A673 (cell line): Measurements from ENCODE around the gene NEDD9. TPM values are rescaled to one million over a fixed set of nuclear protein-coding genes. Genes with fewer than 3 reads are reported as not detected.

ENCODE experiments used
- BruUV-seq: library from RNA; stranded (reverse); fragments of 400-500 nt; replicated peaks from 2 replicates; lab custom pipeline; 2021; lab: Mats Ljungman, UMichigan
- CTCF ChIA-PET: fragments of 300-600 bp; sonication (Branson Sonifier 250); formaldehyde crosslinking; loops from one replicate; lab custom pipeline; 2022; ENCODE audit warnings: antibody characterized with exemption; lab: Charles Lee
- POLR2A ChIA-PET: fragments of 300-600 bp; sonication (Branson Sonifier 250); formaldehyde crosslinking; loops from one replicate; lab custom pipeline; 2022; ENCODE audit warnings: antibody characterized with exemption; ENCODE audit not compliant: low non-redundant PET; lab: Charles Lee
- DNase-seq: peaks from one replicate; pipeline ENCODE4 v3.0.0-alpha.2; 2015; ENCODE audit warnings: low spot score
- H3K27ac ChIP-seq: fragments of 200-600 bp; sonication (generic); 2 replicates; pipeline ENCODE4 v1.5.1; 2016; ENCODE audit warnings: mixed run types, low read depth, mild to moderate bottlenecking, mixed read lengths, antibody characterized with exemption, low read length; ENCODE audit not compliant: poor library complexity, severe bottlenecking
- H3K27me3 ChIP-seq: fragments of 200-600 bp; sonication (generic); replicated peaks from 2 replicates; pipeline ENCODE4 v1.6.1; 2017; ENCODE audit warnings: mixed run types, low read depth, mild to moderate bottlenecking, mixed read lengths, antibody characterized with exemption, low read length; ENCODE audit not compliant: insufficient read depth, poor library complexity
- H3K36me3 ChIP-seq: fragments of 200-600 bp; sonication (generic); 2 replicates; pipeline ENCODE4 v1.6.1; 2016; ENCODE audit warnings: mixed run types, mild to moderate bottlenecking, mixed read lengths, antibody characterized with exemption, low read length; ENCODE audit not compliant: insufficient read depth, poor library complexity, severe bottlenecking
- H3K4me1 ChIP-seq: fragments of 200-600 bp; sonication (generic); 2 replicates; pipeline ENCODE4 v1.6.1; 2017; ENCODE audit warnings: mixed run types, mild to moderate bottlenecking, mixed read lengths, antibody characterized with exemption, low read length; ENCODE audit not compliant: insufficient read depth, poor library complexity, severe bottlenecking
- H3K4me3 ChIP-seq: fragments of 200-600 bp; sonication (generic); 2 replicates; pipeline ENCODE4 v1.5.1; 2016; ENCODE audit warnings: low read depth, mixed run types, mild to moderate bottlenecking, mixed read lengths, low read length; ENCODE audit not compliant: poor library complexity, severe bottlenecking
- H3K9me3 ChIP-seq: fragments of 200-600 bp; sonication (generic); 2 replicates; pipeline ENCODE4 v1.6.1; 2016; ENCODE audit warnings: mixed run types, low read depth, mild to moderate bottlenecking, mixed read lengths, antibody characterized with exemption, low read length; ENCODE audit not compliant: poor library complexity, severe bottlenecking
- CTCF ChIP-seq: fragments of 300-800, 200-600 bp; sonication (generic); conservative IDR thresholded peaks from 2 replicates; pipeline ENCODE4 v1.5.1; 2017; ENCODE audit warnings: low read depth, mild to moderate bottlenecking, antibody characterized with exemption, low read length, moderate library complexity, mixed read lengths
- EZH2 ChIP-seq: fragments of 200-600 bp; sonication (generic); IDR thresholded peaks from 2 replicates; pipeline ENCODE4 v1.6.1; 2017; ENCODE audit warnings: borderline replicate concordance, low read depth, mild to moderate bottlenecking, mixed read lengths, antibody characterized with exemption, low read length; ENCODE audit not compliant: poor library complexity, severe bottlenecking
- intact Hi-C: fragments of 100-400 bp; cut with micrococcal nuclease; formaldehyde crosslinking; loops from one replicate; pipeline ENCODE4 v1.10.0; 2022; ENCODE audit not compliant: unreplicated experiment
- total RNA-seq: library from RNA; stranded (reverse); gene quantifications from 2 replicates; pipeline ENCODE4 v1.2.3, GENCODE V29; 2021

The NEDD9 gene
- total RNA-seq, 1 experiment from 2014 or later, result 6.6 TPM

GRCh38 chr6:11265932-11266331 is 33.5 kb upstream of the NEDD9 start:
- TF ChIP-seq CTCF, result no peak
- ChIA-PET POLR2A (no interaction called here), CTCF (no interaction called here)
- Histone ChIP-seq H3K4me3 (no peak overlapping the region), H3K4me1 (peaks cover 23% of the 10 kb centered on the region), H3K27ac (no peak overlapping the region), H3K9me3 (no peaks in the 10 kb centered on the region), H3K36me3 (no peaks in the 10 kb centered on the region), H3K27me3 (no peaks in the 10 kb centered on the region)
- intact Hi-C loops, result no loop called here
- no peak for DNase-seq
- no TSS peak for BruUV-seq

GRCh38 chr6:11264100-11264499 is 31.6 kb upstream of the NEDD9 start:
- no peaks in the 10 kb centered on the region for H3K9me3 ChIP-seq
- peak; percentile 28; the same call in 1 of the 2 replicates for TF ChIP-seq CTCF
- no peak for TF ChIP-seq EZH2
- ChIA-PET CTCF (no interaction called here), POLR2A (no interaction called here)
- no TSS peak for BruUV-seq
- no peaks in the 10 kb centered on the region for H3K36me3 ChIP-seq
- intact Hi-C loops, result loop anchor here (5.0 kb wide), 1 partner anchor 92 kb away; no protein-coding TSS in a partner anchor
- no peak for DNase-seq
- no peaks in the 10 kb centered on the region for H3K27me3 ChIP-seq
- peaks cover 23% of the 10 kb centered on the region for H3K4me1 ChIP-seq
- no peak overlapping the region for H3K4me3 ChIP-seq
- no peak overlapping the region for H3K27ac ChIP-seq

GRCh38 chr6:11263291-11263775 is 30.9 kb upstream of the NEDD9 start:
- POLR2A ChIA-PET, result no interaction called here
- Histone ChIP-seq H3K36me3 (no peaks in the 10 kb centered on the region), H3K27ac (peak overlapping the region; percentile 5), H3K27me3 (no peaks in the 10 kb centered on the region), H3K4me3 (no peak overlapping the region), H3K4me1 (peaks cover 23% of the 10 kb centered on the region), H3K9me3 (no peaks in the 10 kb centered on the region)
- CTCF ChIA-PET, result no interaction called here
- peak; percentile 85 for DNase-seq
- BruUV-seq, result no TSS peak
- intact Hi-C loops, result loop anchor here (5.0 kb wide), 1 partner anchor 91 kb away; no protein-coding TSS in a partner anchor
- TF ChIP-seq EZH2 (no peak), CTCF (no peak)
